Spleen (tissue), 11 donors: ENCODE data around the gene CEP55. TPM values are rescaled to one million over a fixed set of nuclear protein-coding genes. Genes with fewer than 3 reads are reported as not detected.
A peak's percentile ranks its signal among the peaks of the same experiment; 100 is the strongest.

ENCODE experiments used
- DNase-seq: peaks from one replicate; pipeline ENCODE4 v3.0.0-alpha.2; 2020
- H3K27ac ChIP-seq, 8 donors: fragments of 200-600 bp; sonication (generic) in 7 of 8; 1 replicate in 4 of 8; 2 replicates in 4 of 8; pipeline versions ENCODE4 v1.5.0 to v1.8.0; 2016 to 2021; ENCODE audit warnings: inconsistent platforms in 4 of 8, mild to moderate bottlenecking in 4 of 8, moderate library complexity in 1 of 8
- H3K27me3 ChIP-seq, 7 donors: fragments of 200-600 bp; sonication (generic) in 6 of 7; replicated peaks in 1 of 7; 1 replicate in 4 of 7; 2 replicates in 3 of 7; pipeline versions ENCODE4 v1.5.0 to v1.8.0; 2016 to 2021; ENCODE audit warnings: inconsistent platforms in 3 of 7, mild to moderate bottlenecking in 1 of 7
- H3K36me3 ChIP-seq, 6 donors: fragments of 200-600 bp; sonication (generic) in 5 of 6; 1 replicate in 4 of 6; 2 replicates in 2 of 6; pipeline versions ENCODE4 v1.5.0 to v1.8.0; 2016 to 2021; ENCODE audit warnings: inconsistent platforms in 2 of 6
- H3K4me1 ChIP-seq, 6 donors: fragments of 200-600 bp; sonication (generic) in 5 of 6; 1 replicate in 3 of 6; 2 replicates in 3 of 6; pipeline versions ENCODE4 v1.5.0 to v1.8.0; 2016 to 2021; ENCODE audit warnings: inconsistent platforms in 3 of 6
- H3K4me3 ChIP-seq, 8 donors: fragments of 200-600 bp; sonication (generic) in 7 of 8; 1 replicate in 4 of 8; 2 replicates in 4 of 8; pipeline versions ENCODE4 v1.5.0 to v1.8.0; 2016 to 2021; ENCODE audit warnings: inconsistent platforms in 4 of 8, mild to moderate bottlenecking in 4 of 8, moderate library complexity in 2 of 8
- H3K9me3 ChIP-seq, 8 donors: fragments of 200-600 bp; sonication (generic) in 7 of 8; 1 replicate in 4 of 8; 2 replicates in 4 of 8; pipeline versions ENCODE4 v1.5.0 to v1.8.0; 2016 to 2021; ENCODE audit warnings: inconsistent platforms in 4 of 8
- CTCF ChIP-seq, 11 experiments: fragments of 200-600 bp in 7 of 11; fragments of 450-650 bp in 4 of 11; sonication (generic) in 4 of 11; IDR thresholded peaks in 8 of 11; conservative IDR thresholded peaks in 3 of 11; 1 replicate in 7 of 11; 2 replicates in 4 of 11; pipeline versions ENCODE4 v1.4.0 to v1.8.0; 2016 to 2021; ENCODE audit warnings: antibody characterized with exemption in 11 of 11, inconsistent platforms in 4 of 11, mild to moderate bottlenecking in 1 of 11
- POLR2A ChIP-seq, 3 donors: fragments of 450-650 bp; IDR thresholded peaks; one replicate each; pipeline ENCODE4 v1.5.1; 2017; ENCODE audit warnings: antibody characterized with exemption in 3 of 3, mild to moderate bottlenecking in 1 of 3
- POLR2AphosphoS5 ChIP-seq, 3 donors: sonication (generic); formaldehyde crosslinking; IDR thresholded peaks; one replicate each; pipeline ENCODE4 v1.5.1; 2017; ENCODE audit warnings: antibody characterized with exemption in 3 of 3
- WGBS, 5 donors: extraction: QIAGEN DNeasy Blood & Tissue Kit in 3 of 5; methylation state at CpG; one replicate each; pipeline versions ENCODE4 v1.1.5 to v1.1.7; 2013 to 2018; 5-methylcytosine and 5-hydroxymethylcytosine counted together
- intact Hi-C: fragments of 100-400 bp; cut with DNase I; formaldehyde crosslinking; loops from one replicate; pipeline ENCODE4 v1.15.0; 2023; ENCODE audit warnings: low total_unique reads
- polyA plus RNA-seq, 3 donors: library from polyadenylated mRNA; stranded (reverse); fragments of 200-250 nt; gene quantifications; one replicate each; pipeline ENCODE4 v1.2.1, GENCODE V29; 2013
- total RNA-seq, 7 donors: library from RNA; depleted of rRNA in 3 of 7; stranded (reverse); fragments of >200 nt in 3 of 7; fragmentation: NEBNext Ultra II Directional in 4 of 7; extraction: Animal tissue kit (Norgen Biotek cat#: 25700) in 4 of 7; gene quantifications; one replicate each; pipeline versions ENCODE4 v1.1.0 to v1.2.1, GENCODE V29; 2016 to 2021
- donor health status: healthy with polysubstance abuse.
- donor health status: DM: no; HTN: no; CAD: no; lungs with moderate emphysema.
- donor health status: DM: no; HTN: no; CAD: no.
- donor health status: Bipolar disorder and iron deficiency.
- donor health status: healthy.
- donor health status: DM: no; HTN: no; CAD: no.
- donor health status: DM: yes; HTN: yes; CAD: no.

CEP55 gene
- total and polyA plus RNA-seq, 10 donors: 0.95 to 6.6 (median 3.1) TPM

GRCh38 chr10:93456480-93456879, 39.9 kb upstream of the CEP55 start:
- no peak for TF ChIP-seq CTCF (IDR thresholded peaks at IDR 0.05 in 8 of 11, conservative IDR thresholded peaks at IDR 0.05 in 3 of 11)
- no peak for TF ChIP-seq POLR2AphosphoS5 (IDR thresholded peaks at IDR 0.05)
- TF ChIP-seq POLR2A (IDR thresholded peaks at IDR 0.05): no peak
- WGBS, 5 donors: 72 to 92% (median 84%) methylated on average over 7 of the region's 7 CpGs
- intact Hi-C loops: no loop called here
- no peaks in the 10 kb centered on the region for H3K36me3 ChIP-seq
- H3K27ac ChIP-seq: no peak overlapping the region
- H3K4me1 ChIP-seq: peaks cover 0 to 10% (median 2%) of the 10 kb centered on the region in 6 donors
- H3K27me3 ChIP-seq: no peaks in the 10 kb centered on the region
- H3K9me3 ChIP-seq: no peaks in the 10 kb centered on the region
- no peak for DNase-seq
- H3K4me3 ChIP-seq: no peak overlapping the region

- Histone ChIP-seq H3K9me3 (no peaks in the 10 kb centered on the region), H3K36me3 (no peaks in the 10 kb centered on the region), H3K4me3 (no peak overlapping the region), H3K27me3 (no peaks in the 10 kb centered on the region), H3K27ac (no peak overlapping the region), H3K4me1 (peaks cover 0 to 18% (median 7%) of the 10 kb centered on the region in 6 donors)
- intact Hi-C loops: no loop called here
- DNase-seq: no peak
- no peak for TF ChIP-seq CTCF (IDR thresholded peaks at IDR 0.05 in 8 of 11, conservative IDR thresholded peaks at IDR 0.05 in 3 of 11)
- no peak for TF ChIP-seq POLR2A (IDR thresholded peaks at IDR 0.05)
- no peak for TF ChIP-seq POLR2AphosphoS5 (IDR thresholded peaks at IDR 0.05)
- WGBS, 5 donors: 82 to 92% (median 88%) methylated on average over 8 of the region's 8 CpGs
Observed at GRCh38 chr10:93457511-93457910, 38.9 kb upstream of the CEP55 start.

GRCh38 chr10:93458821-93459257, 37.6 kb upstream of the CEP55 start:
- Histone ChIP-seq H3K27me3 (no peaks in the 10 kb centered on the region), H3K4me3 (no peak overlapping the region), H3K36me3 (no peaks in the 10 kb centered on the region), H3K4me1 (peaks cover 0 to 30% (median 14%) of the 10 kb centered on the region in 6 donors), H3K9me3 (no peaks in the 10 kb centered on the region), H3K27ac (peak overlapping the region in 7 of 8 donors; percentile 17 to 69 (median 57))
- intact Hi-C loops: no loop called here
- TF ChIP-seq POLR2AphosphoS5 (IDR thresholded peaks at IDR 0.05) (peak in 2 of 3 donors; percentile 50 to 75), CTCF (IDR thresholded peaks at IDR 0.05 in 8 of 11, conservative IDR thresholded peaks at IDR 0.05 in 3 of 11) (no peak)
- DNase-seq: no peak
- WGBS, 5 donors: 40 to 83% (median 69%) methylated on average over 6 of the region's 6 CpGs

GRCh38 chr10:93459466-93459865, 36.9 kb upstream of the CEP55 start:
- intact Hi-C loops: no loop called here
- no peak for TF ChIP-seq CTCF (IDR thresholded peaks at IDR 0.05 in 8 of 11, conservative IDR thresholded peaks at IDR 0.05 in 3 of 11)
- TF ChIP-seq POLR2AphosphoS5 (IDR thresholded peaks at IDR 0.05): no peak
- no peak for TF ChIP-seq POLR2A (IDR thresholded peaks at IDR 0.05)
- no peak overlapping the region for H3K4me3 ChIP-seq
- H3K27ac ChIP-seq: peak overlapping the region in 7 of 8 donors; percentile 17 to 69 (median 57)
- peaks cover 0 to 37% (median 18%) of the 10 kb centered on the region in 6 donors for H3K4me1 ChIP-seq
- no peaks in the 10 kb centered on the region for H3K27me3 ChIP-seq
- H3K9me3 ChIP-seq: no peaks in the 10 kb centered on the region
- DNase-seq: no peak
- H3K36me3 ChIP-seq: no peaks in the 10 kb centered on the region
- 47 to 86% (median 76%) methylated on average over 3 of the region's 3 CpGs for WGBS, 5 donors
